ENCODE results near the gene AQP2. TPM values are rescaled to one million over a fixed set of nuclear protein-coding genes. Genes with fewer than 3 reads are reported as not detected.
A peak's percentile ranks its signal among the peaks of the same experiment; 100 is the strongest.

The AQP2 gene
- polyA plus RNA-seq, 1 of the 3 experiments (the other 2 are of a cell fraction) = not detected

DNA sequence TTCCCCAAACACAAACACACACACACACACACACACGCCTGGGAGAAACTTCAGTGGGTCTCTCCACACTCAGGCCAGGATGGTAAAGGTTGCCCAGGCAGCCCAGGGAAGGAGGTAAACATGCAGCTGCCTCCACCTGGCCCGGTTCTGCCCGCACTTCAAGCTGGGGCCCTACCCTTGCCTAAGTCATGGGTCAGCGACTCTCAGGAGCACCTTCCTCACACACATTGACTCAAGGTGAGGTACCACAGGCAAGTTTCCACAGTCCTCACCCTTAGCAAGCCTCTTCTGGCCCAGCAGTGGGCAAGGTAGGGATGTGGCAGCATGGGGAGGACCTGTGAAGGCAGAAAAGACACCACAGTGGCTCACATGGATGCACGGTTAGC is 32.8 kb upstream of the AQP2 start (continued):
- TF ChIP-seq PBX3 (IDR thresholded peaks at IDR 0.05) (no peak), MEF2A (IDR thresholded peaks at IDR 0.05; ENCODE audit: borderline replicate concordance, low read depth) (no peak), TEAD4 (IDR thresholded peaks at IDR 0.05; ENCODE audit: borderline replicate concordance, insufficient read depth) (no peak)

GRCh38 chr12:49920241-49920914 is 30.2 kb upstream of the AQP2 start:
- TF ChIP-seq, protein P1, sequence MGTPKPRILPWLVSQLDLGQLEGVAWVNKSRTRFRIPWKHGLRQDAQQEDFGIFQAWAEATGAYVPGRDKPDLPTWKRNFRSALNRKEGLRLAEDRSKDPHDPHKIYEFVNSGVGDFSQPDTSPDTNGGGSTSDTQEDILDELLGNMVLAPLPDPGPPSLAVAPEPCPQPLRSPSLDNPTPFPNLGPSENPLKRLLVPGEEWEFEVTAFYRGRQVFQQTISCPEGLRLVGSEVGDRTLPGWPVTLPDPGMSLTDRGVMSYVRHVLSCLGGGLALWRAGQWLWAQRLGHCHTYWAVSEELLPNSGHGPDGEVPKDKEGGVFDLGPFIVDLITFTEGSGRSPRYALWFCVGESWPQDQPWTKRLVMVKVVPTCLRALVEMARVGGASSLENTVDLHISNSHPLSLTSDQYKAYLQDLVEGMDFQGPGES (IDR thresholded peaks at IDR 0.05; ENCODE audit: low read depth, low read length) = no peak
- TF ChIP-seq SMC3 (IDR thresholded peaks at IDR 0.05; ENCODE audit: low read depth, low read length) = no peak
- Histone ChIP-seq H3K9me3 (no peaks in the 10 kb centered on the region), H3K79me2 (ENCODE audit: insufficient read depth) (no peaks in the 10 kb centered on the region), H3K9me2 (no peaks in the 10 kb centered on the region), H3K27ac (ENCODE audit: low read depth in 2 of 2, low read length in 1 of 2) (no peak overlapping the region), H3K36me3 (replicated peaks in 1 of 2; ENCODE audit: control insufficient read depth in 1 of 2, insufficient read depth in 2 of 2, low read length in 1 of 2) (no peaks in the 10 kb centered on the region), H3K4me1 (ENCODE audit: control insufficient read depth in 1 of 2, insufficient read depth in 2 of 2, low read depth in 1 of 2, low read length in 1 of 2) (peaks cover 0 to 4% of the 10 kb centered on the region in 2 experiments; a peak in 1 of 4 replicates), H4K20me1 (ENCODE audit: insufficient read depth) (no peaks in the 10 kb centered on the region), H3K27me3 (ENCODE audit: insufficient read depth) (no peaks in the 10 kb centered on the region), H2AFZ (ENCODE audit: low read depth) (peak overlapping the region; percentile 56; the same call in 1 of the 2 replicates), H3K4me2 (peak overlapping the region; percentile 30; the same call in 1 of the 2 replicates), H3K4me3 (ENCODE audit: low read depth in 2 of 2, low read length in 1 of 2) (no peak overlapping the region), H3K9ac (no peak overlapping the region), H3F3A (replicated peaks; ENCODE audit: insufficient read depth) (no peaks in the 10 kb centered on the region)
- DNase-seq = no peak
- CTCF ChIA-PET = interaction anchor here (0.7 to 1.2 kb wide), 3 partner anchors 13 to 25 kb away, joined by 3 to 4 read pairs (median 3); no protein-coding TSS in a partner anchor
- POLR2A ChIA-PET = no interaction called here
- WGBS (ENCODE audit: low lambda C conversion rate) = 78% methylated on average over 12 of the region's 12 CpGs

DNA sequence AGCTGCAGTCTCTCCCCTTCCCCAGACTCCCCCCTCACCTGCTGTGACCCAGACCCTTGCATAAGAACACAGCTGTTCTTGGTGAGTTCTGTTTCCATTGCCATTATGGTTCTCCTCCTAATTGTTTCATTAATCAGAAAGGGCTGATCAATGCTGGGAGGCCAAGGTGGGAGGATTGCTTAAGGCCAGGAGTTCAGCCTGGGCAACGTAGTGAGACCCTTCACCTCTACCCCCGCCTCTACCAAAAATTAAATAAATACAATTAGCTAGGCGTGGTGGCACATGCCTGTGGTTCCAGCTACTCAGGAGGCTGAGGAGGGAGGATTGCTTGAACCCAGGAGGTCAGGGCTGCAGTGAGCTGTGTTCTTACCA is 29.6 kb upstream of the AQP2 start:
- ChIA-PET POLR2A (no interaction called here), CTCF (interaction anchor here (0.7 to 1.2 kb wide), 2 partner anchors 14 to 22 kb away, joined by 3 to 4 read pairs; no protein-coding TSS in a partner anchor)
- Histone ChIP-seq H3K79me2 (ENCODE audit: insufficient read depth) (no peaks in the 10 kb centered on the region), H3F3A (replicated peaks; ENCODE audit: insufficient read depth) (no peaks in the 10 kb centered on the region), H3K9me2 (no peaks in the 10 kb centered on the region), H3K4me2 (no peak overlapping the region), H2AFZ (ENCODE audit: low read depth) (peak overlapping the region; percentile 56; the same call in 1 of the 2 replicates), H3K9ac (no peak overlapping the region), H3K36me3 (replicated peaks in 1 of 2; ENCODE audit: control insufficient read depth in 1 of 2, insufficient read depth in 2 of 2, low read length in 1 of 2) (no peaks in the 10 kb centered on the region), H4K20me1 (ENCODE audit: insufficient read depth) (no peaks in the 10 kb centered on the region), H3K27me3 (ENCODE audit: insufficient read depth) (no peaks in the 10 kb centered on the region), H3K9me3 (no peaks in the 10 kb centered on the region), H3K4me3 (ENCODE audit: low read depth in 2 of 2, low read length in 1 of 2) (no peak overlapping the region), H3K27ac (ENCODE audit: low read depth in 2 of 2, low read length in 1 of 2) (no peak overlapping the region), H3K4me1 (ENCODE audit: control insufficient read depth in 1 of 2, insufficient read depth in 2 of 2, low read depth in 1 of 2, low read length in 1 of 2) (peaks cover 0 to 4% of the 10 kb centered on the region in 2 experiments; a peak in 1 of 4 replicates)
- 86% methylated on average over 3 of the region's 3 CpGs for WGBS (ENCODE audit: low lambda C conversion rate)
- DNase-seq = no peak
- no peak for TF ChIP-seq TCF12 (IDR thresholded peaks at IDR 0.05)
- no peak for TF ChIP-seq EP300 (IDR thresholded peaks at IDR 0.05; ENCODE audit: borderline replicate concordance in 1 of 2, low read depth in 1 of 2, low read length in 1 of 2)
- no peak for TF ChIP-seq FOSL2 (IDR thresholded peaks at IDR 0.05; ENCODE audit: borderline replicate concordance, low read depth)
- TF ChIP-seq USF2 (IDR thresholded peaks at IDR 0.05; ENCODE audit: borderline replicate concordance, low read depth, low read length) = no peak
- TF ChIP-seq RXRA (IDR thresholded peaks at IDR 0.05; ENCODE audit: borderline replicate concordance, low read depth) = no peak
- no peak for TF ChIP-seq JUND (IDR thresholded peaks at IDR 0.05)
- TF ChIP-seq SIN3A (IDR thresholded peaks at IDR 0.05; ENCODE audit: borderline replicate concordance, low read depth, low read length) = no peak
- TF ChIP-seq, protein P2, sequence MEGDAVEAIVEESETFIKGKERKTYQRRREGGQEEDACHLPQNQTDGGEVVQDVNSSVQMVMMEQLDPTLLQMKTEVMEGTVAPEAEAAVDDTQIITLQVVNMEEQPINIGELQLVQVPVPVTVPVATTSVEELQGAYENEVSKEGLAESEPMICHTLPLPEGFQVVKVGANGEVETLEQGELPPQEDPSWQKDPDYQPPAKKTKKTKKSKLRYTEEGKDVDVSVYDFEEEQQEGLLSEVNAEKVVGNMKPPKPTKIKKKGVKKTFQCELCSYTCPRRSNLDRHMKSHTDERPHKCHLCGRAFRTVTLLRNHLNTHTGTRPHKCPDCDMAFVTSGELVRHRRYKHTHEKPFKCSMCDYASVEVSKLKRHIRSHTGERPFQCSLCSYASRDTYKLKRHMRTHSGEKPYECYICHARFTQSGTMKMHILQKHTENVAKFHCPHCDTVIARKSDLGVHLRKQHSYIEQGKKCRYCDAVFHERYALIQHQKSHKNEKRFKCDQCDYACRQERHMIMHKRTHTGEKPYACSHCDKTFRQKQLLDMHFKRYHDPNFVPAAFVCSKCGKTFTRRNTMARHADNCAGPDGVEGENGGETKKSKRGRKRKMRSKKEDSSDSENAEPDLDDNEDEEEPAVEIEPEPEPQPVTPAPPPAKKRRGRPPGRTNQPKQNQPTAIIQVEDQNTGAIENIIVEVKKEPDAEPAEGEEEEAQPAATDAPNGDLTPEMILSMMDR (IDR thresholded peaks at IDR 0.05) = no peak
- no peak for TF ChIP-seq MAX (IDR thresholded peaks at IDR 0.05; ENCODE audit: low read depth)
- no peak for TF ChIP-seq CHD2 (IDR thresholded peaks at IDR 0.05; ENCODE audit: low read length, partially characterized antibody)
- TF ChIP-seq ELF1 (IDR thresholded peaks at IDR 0.05) = no peak
- no peak for TF ChIP-seq GABPA (IDR thresholded peaks at IDR 0.05; ENCODE audit: low read depth)
- no peak for TF ChIP-seq RAD21 (IDR thresholded peaks at IDR 0.05; ENCODE audit: low read length)
- no peak for TF ChIP-seq RCOR1 (IDR thresholded peaks at IDR 0.05; ENCODE audit: low read length)
- TF ChIP-seq MXI1 (IDR thresholded peaks at IDR 0.05; ENCODE audit: low read depth, low read length) = no peak
- no peak for TF ChIP-seq MEF2A (IDR thresholded peaks at IDR 0.05; ENCODE audit: borderline replicate concordance, low read depth)
- TF ChIP-seq FOXM1 (IDR thresholded peaks at IDR 0.05; ENCODE audit: low read depth) = no peak

Measured in SK-N-SH (cell line).